Measurements from ENCODE around the gene NAT9. TPM values are rescaled to one million over a fixed set of nuclear protein-coding genes. Genes with fewer than 3 reads are reported as not detected.

The NAT9 gene
- total and polyA plus RNA-seq, 2 donors (not counting 3 experiments of a cell fraction or from before 2014, with no cell fraction given), result 39.3 to 44.8 TPM

DNA sequence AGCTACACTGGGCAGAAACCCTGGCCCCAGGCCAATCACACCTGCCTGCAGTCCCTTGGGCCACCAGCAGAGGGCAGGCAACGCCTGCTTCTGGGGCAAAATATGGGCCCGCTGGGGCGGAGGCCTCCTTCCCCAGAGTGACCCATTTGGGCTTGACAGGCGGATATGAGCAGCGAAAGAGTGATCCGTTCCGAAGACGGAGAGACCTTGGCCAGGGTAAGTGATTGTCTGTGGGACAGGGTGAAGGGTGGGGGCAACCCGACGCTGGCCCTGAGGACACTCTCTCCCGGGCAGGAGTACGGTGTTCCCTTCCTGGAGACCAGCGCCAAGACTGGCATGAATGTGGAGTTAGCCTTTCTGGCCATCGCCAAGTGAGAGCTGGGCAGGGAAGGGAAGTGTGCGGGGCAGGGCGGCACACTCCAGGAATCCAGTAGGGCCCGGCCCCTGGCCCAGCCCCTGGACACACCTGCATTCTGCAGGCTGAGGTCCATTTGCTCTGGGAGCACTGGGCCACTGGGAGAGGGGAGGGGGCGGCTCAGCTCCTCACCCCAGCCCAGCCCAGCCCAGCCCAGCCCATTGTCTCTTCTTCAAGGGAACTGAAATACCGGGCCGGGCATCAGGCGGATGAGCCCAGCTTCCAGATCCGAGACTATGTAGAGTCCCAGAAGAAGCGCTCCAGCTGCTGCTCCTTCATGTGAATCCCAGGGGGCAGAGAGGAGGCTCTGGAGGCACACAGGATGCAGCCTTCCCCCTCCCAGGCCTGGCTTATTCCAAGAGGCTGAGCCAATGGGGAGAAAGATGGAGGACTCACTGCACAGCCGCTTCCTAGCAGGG is 31.2 kb downstream of the NAT9 start:
- Histone ChIP-seq H3K27ac (ENCODE audit: insufficient read depth, low read depth, low read length) (no peak overlapping the region), H3K9me1 (replicated peaks; ENCODE audit: control insufficient read depth, extremely low read depth, insufficient read depth, low read length) (no peaks in the 10 kb centered on the region), H2AFZ (ENCODE audit: low read depth, low read length) (peak overlapping the region; percentile 45), H3K27me3 (ENCODE audit: control insufficient read depth in 2 of 2, insufficient read depth in 2 of 2, low read length in 2 of 2) (peaks cover 0 to 3% of the 10 kb centered on the region in 2 experiments), H3K9me3 (replicated peaks; ENCODE audit: control insufficient read depth, insufficient read depth, low read length) (no peaks in the 10 kb centered on the region), H3K4me2 (ENCODE audit: insufficient read depth, low read length) (peak overlapping the region; percentile 16), H3K9ac (replicated peaks; ENCODE audit: extremely low read depth, insufficient read depth, low read length) (no peak overlapping the region), H3K36me3 (ENCODE audit: control insufficient read depth in 2 of 2, extremely low read depth in 1 of 2, insufficient read depth in 2 of 2, low read length in 2 of 2) (no peaks in the 10 kb centered on the region), H3K4me1 (ENCODE audit: control insufficient read depth, extremely low read depth, insufficient read depth, low read length) (peaks cover 12% of the 10 kb centered on the region), H4K20me1 (replicated peaks; ENCODE audit: control insufficient read depth, extremely low read depth, insufficient read depth, low read length) (no peaks in the 10 kb centered on the region), H3K4me3 (replicated peaks in 1 of 3; ENCODE audit: insufficient read depth in 1 of 3, low read depth in 1 of 3, low read length in 3 of 3) (no peak overlapping the region), H3K79me2 (ENCODE audit: control insufficient read depth, insufficient read depth, low read length) (no peaks in the 10 kb centered on the region)
- ChIA-PET POLR2A (interaction anchor here (1.4 kb wide), 1 partner anchor 31 kb away, joined by 4 read pairs; the partner anchor contains the start of gene NAT9), CTCF (interaction anchor here (0.6 to 4.2 kb wide), 24 partner anchors 9 to 366 kb away, joined by 3 to 84 read pairs (median 7); partner anchors contain the start of genes FDXR and NAT9)
- BruUV-seq (replicated peaks), result no TSS peak
- intact Hi-C loops (cut with micrococcal nuclease), result loop anchor here (1.0 to 10.0 kb wide), 5 partner anchors 25 to 1430 kb away; partner anchors contain the start of gene CDC42EP4
- DNase-seq (ENCODE audit: low read depth, low spot score), result peak; percentile 74
- peak; percentile 88 for FAIRE-seq
- TF ChIP-seq CTCF (IDR thresholded peaks at IDR 0.05; ENCODE audit: extremely low read depth in 1 of 2, insufficient read depth in 1 of 2, low read depth in 1 of 2, low read length in 2 of 2), result peak; percentile 99
- no peak for TF ChIP-seq JUN (IDR thresholded peaks at IDR 0.05; ENCODE audit: borderline replicate concordance, insufficient read depth, insufficient read length, low read depth)
- TF ChIP-seq GATA2 (IDR thresholded peaks at IDR 0.05; ENCODE audit: insufficient read depth, insufficient read length, low read depth, low read length), result no peak
- dilution Hi-C loops (cut with MboI; ENCODE audit: extremely low pct_ligation_motif_present, low sequenced_read_pairs), result no loop called here

Data from endothelial cell of umbilical vein (primary cell).